HEK293 (cell line): ENCODE measurements around the gene NOC4L.

ENCODE experiments used
- CTCF ChIA-PET: fragments of 350-600 bp; formaldehyde crosslinking; extraction: SDS; loops from one replicate; lab custom pipeline; 2021; ENCODE audit warnings: antibody characterized with exemption; lab: Yijun Ruan, JAX
- POLR2A ChIA-PET: fragments of 300-600 bp; formaldehyde crosslinking; extraction: SDS; loops from one replicate; lab custom pipeline; 2020; ENCODE audit warnings: antibody characterized with exemption, inconsistent platforms; lab: Yijun Ruan, JAX
- H3K27ac ChIP-seq: fragments of 200-500 bp; sonication (Bioruptor generic); 2 replicates; pipeline ENCODE4 v1.5.1; 2014; ENCODE audit warnings: low read depth, low read length, control low read depth, inconsistent platforms; ENCODE audit errors: extremely low read depth
- H3K36me3 ChIP-seq, 2 experiments: fragments of 200-500 bp in 1 of 2; sonication (Bioruptor generic) in 1 of 2; 1 replicate in 1 of 2; 2 replicates in 1 of 2; pipeline ENCODE4 v1.5.1; 2014 to 2017; ENCODE audit warnings: inconsistent platforms in 2 of 2, low read length in 2 of 2; ENCODE audit not compliant: control insufficient read depth in 2 of 2, insufficient read depth in 1 of 2
- H3K4me1 ChIP-seq: fragments of 200-500 bp; sonication (Bioruptor generic); 2 replicates; pipeline ENCODE4 v1.5.1; 2014; ENCODE audit warnings: mild to moderate bottlenecking, low read length, inconsistent platforms; ENCODE audit not compliant: control insufficient read depth, insufficient read depth
- H3K4me3 ChIP-seq: 2 replicates; pipeline ENCODE4 v1.5.1; 2011; ENCODE audit warnings: low read depth, mild to moderate bottlenecking, control low read depth, low read length, moderate library complexity
- H3K9me3 ChIP-seq: fragments of 200-500 bp; sonication (Bioruptor generic); 2 replicates; pipeline ENCODE4 v1.5.1; 2014; ENCODE audit warnings: low read depth, low read length, inconsistent platforms; ENCODE audit not compliant: control insufficient read depth, insufficient read depth
- BCL11B ChIP-seq: fragments of 450-650 bp; formaldehyde crosslinking; IDR thresholded peaks from 2 replicates; pipeline ENCODE4 v1.5.1; 2016; ENCODE audit warnings: low read depth, missing biosample characterization, missing genetic modification characterization
- EGR2 ChIP-seq: fragments of 450-650 bp; formaldehyde crosslinking; IDR thresholded peaks from 2 replicates; pipeline ENCODE4 v1.5.1; 2016; ENCODE audit warnings: low read depth, missing biosample characterization, missing genetic modification characterization
- GFI1B ChIP-seq: fragments of 450-650 bp; formaldehyde crosslinking; IDR thresholded peaks from 2 replicates; pipeline ENCODE4 v1.5.1; 2016; ENCODE audit warnings: missing biosample characterization, missing genetic modification characterization
- KLF16 ChIP-seq: fragments of 450-650 bp; formaldehyde crosslinking; IDR thresholded peaks from 2 replicates; pipeline ENCODE4 v1.5.1; 2017; ENCODE audit warnings: missing biosample characterization, missing genetic modification characterization
- MZF1 ChIP-seq: fragments of 450-650 bp; formaldehyde crosslinking; IDR thresholded peaks from 2 replicates; pipeline ENCODE4 v1.5.1; 2017; ENCODE audit warnings: missing biosample characterization, missing genetic modification characterization, borderline replicate concordance
- REPIN1 ChIP-seq: fragments of 450-650 bp; formaldehyde crosslinking; IDR thresholded peaks from 2 replicates; pipeline ENCODE4 v1.5.1; 2017; ENCODE audit warnings: missing biosample characterization, missing genetic modification characterization, low read depth
- TRIM28 ChIP-seq: IDR thresholded peaks from 2 replicates; pipeline ENCODE4 v1.6.1; 2011; ENCODE audit warnings: low read length, control low read depth, borderline replicate concordance
- ZNF239 ChIP-seq: fragments of 450-650 bp; formaldehyde crosslinking; IDR thresholded peaks from 2 replicates; pipeline ENCODE4 v1.5.1; 2016; ENCODE audit warnings: missing biosample characterization, missing genetic modification characterization
- ZNF324 ChIP-seq: fragments of 450-650 bp; formaldehyde crosslinking; IDR thresholded peaks from 2 replicates; pipeline ENCODE4 v1.5.1; 2016; ENCODE audit warnings: missing biosample characterization, missing genetic modification characterization
- ZNF341 ChIP-seq: fragments of 450-650 bp; formaldehyde crosslinking; IDR thresholded peaks from 2 replicates; pipeline ENCODE4; 2016; ENCODE audit warnings: low read depth, missing biosample characterization, missing genetic modification characterization
- ZNF426 ChIP-seq: fragments of 450-650 bp; formaldehyde crosslinking; IDR thresholded peaks from 2 replicates; pipeline ENCODE4 v1.5.1; 2017; ENCODE audit warnings: missing biosample characterization, missing genetic modification characterization, mild to moderate bottlenecking, inconsistent platforms, moderate library complexity
- ZNF548 ChIP-seq: fragments of 450-650 bp; formaldehyde crosslinking; IDR thresholded peaks from 2 replicates; pipeline ENCODE4 v1.5.1; 2016; ENCODE audit warnings: missing biosample characterization, missing genetic modification characterization
- ZNF677 ChIP-seq: fragments of 450-650 bp; IDR thresholded peaks from 2 replicates; pipeline ENCODE4 v1.5.0; 2018; ENCODE audit warnings: missing biosample characterization, mild to moderate bottlenecking, missing genetic modification characterization, moderate library complexity
- TF ChIP-seq, protein P1 (sequence below): fragments of 450-650 bp; formaldehyde crosslinking; IDR thresholded peaks from 2 replicates; pipeline ENCODE4 v1.5.1; 2016; ENCODE audit warnings: missing biosample characterization, missing genetic modification characterization
- TF ChIP-seq, protein P2 (sequence below): fragments of 450-650 bp; formaldehyde crosslinking; IDR thresholded peaks from 2 replicates; pipeline ENCODE4 v1.5.1; 2016; ENCODE audit warnings: missing biosample characterization, missing genetic modification characterization, low read depth
- TF ChIP-seq, protein P3 (sequence below): fragments of 450-650 bp; formaldehyde crosslinking; IDR thresholded peaks from 2 replicates; pipeline ENCODE4 v1.5.1; 2016; ENCODE audit warnings: missing biosample characterization, missing genetic modification characterization
- TF ChIP-seq, protein P4 (sequence below): IDR thresholded peaks from 2 replicates; pipeline ENCODE4 v1.6.1; 2011; ENCODE audit warnings: mild to moderate bottlenecking, low read depth, low read length, borderline replicate concordance
- TF ChIP-seq, protein P5 (sequence below): fragments of 450-650 bp; formaldehyde crosslinking; conservative IDR thresholded peaks from 2 replicates; pipeline ENCODE4 v1.5.1; 2016; ENCODE audit warnings: low read depth, missing biosample characterization, missing genetic modification characterization
- TF ChIP-seq, protein P6 (sequence below): fragments of 450-650 bp; formaldehyde crosslinking; IDR thresholded peaks from 2 replicates; pipeline ENCODE4 v1.5.1; 2016; ENCODE audit warnings: missing biosample characterization, missing genetic modification characterization

Gene NOC4L

DNA sequence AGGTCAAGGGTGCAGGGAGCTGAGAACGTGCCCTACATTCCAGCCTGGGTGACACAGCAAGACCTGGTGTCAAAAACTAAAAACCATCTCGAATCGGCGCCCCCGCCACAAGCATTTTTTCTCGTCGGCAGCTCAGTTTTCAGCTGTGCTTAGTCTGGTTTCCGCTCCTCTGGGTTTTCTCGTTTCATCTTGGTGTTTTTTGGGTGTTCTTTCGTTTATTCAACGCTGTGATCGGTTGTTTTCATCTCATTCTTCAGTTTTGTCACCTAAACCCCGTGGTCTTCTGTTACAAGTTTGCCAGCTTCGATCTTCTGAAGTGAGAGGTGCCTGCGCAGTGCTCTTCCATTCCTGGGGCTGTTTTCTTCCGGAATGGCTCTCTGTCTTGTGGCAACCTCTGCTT lies 41.4 kb downstream of the NOC4L start:
- Histone ChIP-seq H3K4me3 (no peak overlapping the region), H3K4me1 (peaks cover 10% of the 10 kb centered on the region), H3K36me3 (no peaks in the 10 kb centered on the region), H3K9me3 (no peaks in the 10 kb centered on the region), H3K27ac (no peak overlapping the region)
- POLR2A ChIA-PET: no interaction called here
- TF ChIP-seq, protein P1, sequence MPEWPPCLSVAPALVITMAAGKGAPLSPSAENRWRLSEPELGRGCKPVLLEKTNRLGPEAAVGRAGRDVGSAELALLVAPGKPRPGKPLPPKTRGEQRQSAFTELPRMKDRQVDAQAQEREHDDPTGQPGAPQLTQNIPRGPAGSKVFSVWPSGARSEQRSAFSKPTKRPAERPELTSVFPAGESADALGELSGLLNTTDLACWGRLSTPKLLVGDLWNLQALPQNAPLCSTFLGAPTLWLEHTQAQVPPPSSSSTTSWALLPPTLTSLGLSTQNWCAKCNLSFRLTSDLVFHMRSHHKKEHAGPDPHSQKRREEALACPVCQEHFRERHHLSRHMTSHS (tag by site-specific recombination): no peak
- TF ChIP-seq ZNF324 (tag by site-specific recombination) (no peak), GFI1B (no peak), TRIM28 (no peak), REPIN1 (tag by site-specific recombination) (no peak), ZNF341 (tag by site-specific recombination) (no peak), ZNF677 (tag by site-specific recombination) (no peak), ZNF239 (no peak), ZNF548 (tag by site-specific recombination) (no peak), KLF16 (tag by site-specific recombination) (no peak), MZF1 (tag by site-specific recombination) (no peak), BCL11B (tag by site-specific recombination) (no peak), ZNF426 (tag by site-specific recombination) (no peak), EGR2 (tag by site-specific recombination) (no peak)
- TF ChIP-seq, protein P2, sequence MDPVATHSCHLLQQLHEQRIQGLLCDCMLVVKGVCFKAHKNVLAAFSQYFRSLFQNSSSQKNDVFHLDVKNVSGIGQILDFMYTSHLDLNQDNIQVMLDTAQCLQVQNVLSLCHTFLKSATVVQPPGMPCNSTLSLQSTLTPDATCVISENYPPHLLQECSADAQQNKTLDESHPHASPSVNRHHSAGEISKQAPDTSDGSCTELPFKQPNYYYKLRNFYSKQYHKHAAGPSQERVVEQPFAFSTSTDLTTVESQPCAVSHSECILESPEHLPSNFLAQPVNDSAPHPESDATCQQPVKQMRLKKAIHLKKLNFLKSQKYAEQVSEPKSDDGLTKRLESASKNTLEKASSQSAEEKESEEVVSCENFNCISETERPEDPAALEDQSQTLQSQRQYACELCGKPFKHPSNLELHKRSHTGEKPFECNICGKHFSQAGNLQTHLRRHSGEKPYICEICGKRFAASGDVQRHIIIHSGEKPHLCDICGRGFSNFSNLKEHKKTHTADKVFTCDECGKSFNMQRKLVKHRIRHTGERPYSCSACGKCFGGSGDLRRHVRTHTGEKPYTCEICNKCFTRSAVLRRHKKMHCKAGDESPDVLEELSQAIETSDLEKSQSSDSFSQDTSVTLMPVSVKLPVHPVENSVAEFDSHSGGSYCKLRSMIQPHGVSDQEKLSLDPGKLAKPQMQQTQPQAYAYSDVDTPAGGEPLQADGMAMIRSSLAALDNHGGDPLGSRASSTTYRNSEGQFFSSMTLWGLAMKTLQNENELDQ: no peak
- TF ChIP-seq, protein P3, sequence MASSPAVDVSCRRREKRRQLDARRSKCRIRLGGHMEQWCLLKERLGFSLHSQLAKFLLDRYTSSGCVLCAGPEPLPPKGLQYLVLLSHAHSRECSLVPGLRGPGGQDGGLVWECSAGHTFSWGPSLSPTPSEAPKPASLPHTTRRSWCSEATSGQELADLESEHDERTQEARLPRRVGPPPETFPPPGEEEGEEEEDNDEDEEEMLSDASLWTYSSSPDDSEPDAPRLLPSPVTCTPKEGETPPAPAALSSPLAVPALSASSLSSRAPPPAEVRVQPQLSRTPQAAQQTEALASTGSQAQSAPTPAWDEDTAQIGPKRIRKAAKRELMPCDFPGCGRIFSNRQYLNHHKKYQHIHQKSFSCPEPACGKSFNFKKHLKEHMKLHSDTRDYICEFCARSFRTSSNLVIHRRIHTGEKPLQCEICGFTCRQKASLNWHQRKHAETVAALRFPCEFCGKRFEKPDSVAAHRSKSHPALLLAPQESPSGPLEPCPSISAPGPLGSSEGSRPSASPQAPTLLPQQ (tag by site-specific recombination): no peak
- TF ChIP-seq, protein P4, sequence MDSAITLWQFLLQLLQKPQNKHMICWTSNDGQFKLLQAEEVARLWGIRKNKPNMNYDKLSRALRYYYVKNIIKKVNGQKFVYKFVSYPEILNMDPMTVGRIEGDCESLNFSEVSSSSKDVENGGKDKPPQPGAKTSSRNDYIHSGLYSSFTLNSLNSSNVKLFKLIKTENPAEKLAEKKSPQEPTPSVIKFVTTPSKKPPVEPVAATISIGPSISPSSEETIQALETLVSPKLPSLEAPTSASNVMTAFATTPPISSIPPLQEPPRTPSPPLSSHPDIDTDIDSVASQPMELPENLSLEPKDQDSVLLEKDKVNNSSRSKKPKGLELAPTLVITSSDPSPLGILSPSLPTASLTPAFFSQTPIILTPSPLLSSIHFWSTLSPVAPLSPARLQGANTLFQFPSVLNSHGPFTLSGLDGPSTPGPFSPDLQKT: no peak
- TF ChIP-seq, protein P5, sequence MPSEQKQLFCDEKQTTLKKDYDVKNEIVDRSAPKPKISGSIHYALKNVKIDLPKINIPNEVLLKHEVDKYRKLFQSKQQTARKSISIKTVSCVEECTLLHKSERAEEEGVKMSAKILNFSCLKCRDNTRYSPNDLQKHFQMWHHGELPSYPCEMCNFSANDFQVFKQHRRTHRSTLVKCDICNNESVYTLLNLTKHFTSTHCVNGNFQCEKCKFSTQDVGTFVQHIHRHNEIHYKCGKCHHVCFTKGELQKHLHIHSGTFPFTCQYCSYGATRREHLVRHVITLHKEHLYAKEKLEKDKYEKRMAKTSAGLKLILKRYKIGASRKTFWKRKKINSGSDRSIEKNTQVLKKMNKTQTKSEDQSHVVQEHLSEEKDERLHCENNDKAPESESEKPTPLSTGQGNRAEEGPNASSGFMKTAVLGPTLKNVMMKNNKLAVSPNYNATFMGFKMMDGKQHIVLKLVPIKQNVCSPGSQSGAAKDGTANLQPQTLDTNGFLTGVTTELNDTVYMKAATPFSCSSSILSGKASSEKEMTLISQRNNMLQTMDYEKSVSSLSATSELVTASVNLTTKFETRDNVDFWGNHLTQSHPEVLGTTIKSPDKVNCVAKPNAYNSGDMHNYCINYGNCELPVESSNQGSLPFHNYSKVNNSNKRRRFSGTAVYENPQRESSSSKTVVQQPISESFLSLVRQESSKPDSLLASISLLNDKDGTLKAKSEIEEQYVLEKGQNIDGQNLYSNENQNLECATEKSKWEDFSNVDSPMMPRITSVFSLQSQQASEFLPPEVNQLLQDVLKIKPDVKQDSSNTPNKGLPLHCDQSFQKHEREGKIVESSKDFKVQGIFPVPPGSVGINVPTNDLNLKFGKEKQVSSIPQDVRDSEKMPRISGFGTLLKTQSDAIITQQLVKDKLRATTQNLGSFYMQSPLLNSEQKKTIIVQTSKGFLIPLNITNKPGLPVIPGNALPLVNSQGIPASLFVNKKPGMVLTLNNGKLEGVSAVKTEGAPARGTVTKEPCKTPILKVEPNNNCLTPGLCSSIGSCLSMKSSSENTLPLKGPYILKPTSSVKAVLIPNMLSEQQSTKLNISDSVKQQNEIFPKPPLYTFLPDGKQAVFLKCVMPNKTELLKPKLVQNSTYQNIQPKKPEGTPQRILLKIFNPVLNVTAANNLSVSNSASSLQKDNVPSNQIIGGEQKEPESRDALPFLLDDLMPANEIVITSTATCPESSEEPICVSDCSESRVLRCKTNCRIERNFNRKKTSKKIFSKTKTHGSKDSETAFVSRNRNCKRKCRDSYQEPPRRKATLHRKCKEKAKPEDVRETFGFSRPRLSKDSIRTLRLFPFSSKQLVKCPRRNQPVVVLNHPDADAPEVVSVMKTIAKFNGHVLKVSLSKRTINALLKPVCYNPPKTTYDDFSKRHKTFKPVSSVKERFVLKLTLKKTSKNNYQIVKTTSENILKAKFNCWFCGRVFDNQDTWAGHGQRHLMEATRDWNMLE: no peak
- TF ChIP-seq, protein P6, sequence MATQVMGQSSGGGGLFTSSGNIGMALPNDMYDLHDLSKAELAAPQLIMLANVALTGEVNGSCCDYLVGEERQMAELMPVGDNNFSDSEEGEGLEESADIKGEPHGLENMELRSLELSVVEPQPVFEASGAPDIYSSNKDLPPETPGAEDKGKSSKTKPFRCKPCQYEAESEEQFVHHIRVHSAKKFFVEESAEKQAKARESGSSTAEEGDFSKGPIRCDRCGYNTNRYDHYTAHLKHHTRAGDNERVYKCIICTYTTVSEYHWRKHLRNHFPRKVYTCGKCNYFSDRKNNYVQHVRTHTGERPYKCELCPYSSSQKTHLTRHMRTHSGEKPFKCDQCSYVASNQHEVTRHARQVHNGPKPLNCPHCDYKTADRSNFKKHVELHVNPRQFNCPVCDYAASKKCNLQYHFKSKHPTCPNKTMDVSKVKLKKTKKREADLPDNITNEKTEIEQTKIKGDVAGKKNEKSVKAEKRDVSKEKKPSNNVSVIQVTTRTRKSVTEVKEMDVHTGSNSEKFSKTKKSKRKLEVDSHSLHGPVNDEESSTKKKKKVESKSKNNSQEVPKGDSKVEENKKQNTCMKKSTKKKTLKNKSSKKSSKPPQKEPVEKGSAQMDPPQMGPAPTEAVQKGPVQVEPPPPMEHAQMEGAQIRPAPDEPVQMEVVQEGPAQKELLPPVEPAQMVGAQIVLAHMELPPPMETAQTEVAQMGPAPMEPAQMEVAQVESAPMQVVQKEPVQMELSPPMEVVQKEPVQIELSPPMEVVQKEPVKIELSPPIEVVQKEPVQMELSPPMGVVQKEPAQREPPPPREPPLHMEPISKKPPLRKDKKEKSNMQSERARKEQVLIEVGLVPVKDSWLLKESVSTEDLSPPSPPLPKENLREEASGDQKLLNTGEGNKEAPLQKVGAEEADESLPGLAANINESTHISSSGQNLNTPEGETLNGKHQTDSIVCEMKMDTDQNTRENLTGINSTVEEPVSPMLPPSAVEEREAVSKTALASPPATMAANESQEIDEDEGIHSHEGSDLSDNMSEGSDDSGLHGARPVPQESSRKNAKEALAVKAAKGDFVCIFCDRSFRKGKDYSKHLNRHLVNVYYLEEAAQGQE (tag by site-specific recombination): no peak
- CTCF ChIA-PET: no interaction called here
